Right lobe of liver (tissue), 6 donors: Measurements from ENCODE around the gene SPAG16. TPM values are rescaled to one million over a fixed set of nuclear protein-coding genes. Genes with fewer than 3 reads are reported as not detected.
"Not testable (repeated sequence)": the region's sequence is repeated elsewhere in the genome, so short reads cannot be mapped to it uniquely, and the experiment has no call there.

ENCODE experiments used
- ATAC-seq, 4 donors: fragments of 200-7000 bp; cut with Tn5 transposase; one replicate each; pipeline ENCODE4 v1.9.1; 2020; ENCODE audit warnings: mild to moderate bottlenecking in 4 of 4, moderate library complexity in 4 of 4
- DNase-seq, 3 donors: peaks; one replicate each; pipeline ENCODE4 v3.0.0-alpha.2; 2020
- H3K27ac ChIP-seq, 3 donors: fragments of 200-600 bp; one replicate each; pipeline ENCODE4 v1.8.0; 2022
- H3K27me3 ChIP-seq, 2 donors: fragments of 200-600 bp; one replicate each; pipeline ENCODE4 v1.8.0; 2022
- H3K36me3 ChIP-seq, 4 donors: fragments of 200-600 bp; sonication (generic) in 1 of 4; one replicate each; pipeline versions ENCODE4 v1.5.1 to v1.8.0; 2017 to 2022; ENCODE audit warnings: control low read depth in 1 of 4
- H3K4me1 ChIP-seq, 4 donors: fragments of 200-600 bp; sonication (generic) in 1 of 4; one replicate each; pipeline versions ENCODE4 v1.5.1 to v1.8.0; 2017 to 2022; ENCODE audit warnings: control low read depth in 1 of 4
- H3K4me3 ChIP-seq, 3 donors: fragments of 200-600 bp; one replicate each; pipeline ENCODE4 v1.8.0; 2022
- H3K9me3 ChIP-seq, 4 donors: fragments of 200-600 bp; sonication (generic) in 1 of 4; one replicate each; pipeline versions ENCODE4 v1.5.1 to v1.8.0; 2017 to 2022; ENCODE audit warnings: control low read depth in 1 of 4
- CTCF ChIP-seq, 4 donors: fragments of 200-600 bp in 3 of 4; fragments of 450-650 bp in 1 of 4; IDR thresholded peaks; one replicate each; pipeline versions ENCODE4 v1.5.1 to v1.8.0; 2016 to 2022; ENCODE audit warnings: antibody characterized with exemption in 4 of 4, mild to moderate bottlenecking in 2 of 4
- POLR2A ChIP-seq: fragments of 450-650 bp; IDR thresholded peaks from one replicate; pipeline ENCODE4 v1.6.1; 2017; ENCODE audit warnings: antibody characterized with exemption, mild to moderate bottlenecking
- WGBS: methylation state at CpG from one replicate; pipeline ENCODE4 v1.1.6; 2018; ENCODE audit warnings: low coverage, low lambda C conversion rate; ENCODE audit not compliant: insufficient coverage; ENCODE audit errors: missing lambda C conversion rate; 5-methylcytosine and 5-hydroxymethylcytosine counted together
- intact Hi-C, 2 donors: fragments of 100-400 bp; cut with DNase I; formaldehyde crosslinking; loops; one replicate each; pipeline versions ENCODE4 v1.11.2 to v1.14.1; 2022
- total RNA-seq, 6 experiments: library from RNA; depleted of rRNA in 2 of 6; stranded (reverse); fragments of >200 nt in 2 of 6; fragmentation: NEBNext Ultra II Directional in 3 of 6; extraction: Animal tissue kit (Norgen Biotek cat#: 25700) in 3 of 6; gene quantifications; one replicate each; pipeline versions ENCODE4 v1.1.0 to v1.2.4, GENCODE V29; 2016 to 2023
- donor health status: DM: no; HTN: yes; CAD: no.
- donor health status: DM: no; HTN: no; CAD: no.
- donor health status: DM: no; HTN: no; CAD: no.
- donor health status: DM: no; HTN: yes; CAD: no.
- donor health status: DM: no; HTN: yes; CAD: no.

Gene SPAG16
- total RNA-seq, 6 experiments from 2014 or later: 7.2 to 15.3 (median 9.0) TPM

DNA sequence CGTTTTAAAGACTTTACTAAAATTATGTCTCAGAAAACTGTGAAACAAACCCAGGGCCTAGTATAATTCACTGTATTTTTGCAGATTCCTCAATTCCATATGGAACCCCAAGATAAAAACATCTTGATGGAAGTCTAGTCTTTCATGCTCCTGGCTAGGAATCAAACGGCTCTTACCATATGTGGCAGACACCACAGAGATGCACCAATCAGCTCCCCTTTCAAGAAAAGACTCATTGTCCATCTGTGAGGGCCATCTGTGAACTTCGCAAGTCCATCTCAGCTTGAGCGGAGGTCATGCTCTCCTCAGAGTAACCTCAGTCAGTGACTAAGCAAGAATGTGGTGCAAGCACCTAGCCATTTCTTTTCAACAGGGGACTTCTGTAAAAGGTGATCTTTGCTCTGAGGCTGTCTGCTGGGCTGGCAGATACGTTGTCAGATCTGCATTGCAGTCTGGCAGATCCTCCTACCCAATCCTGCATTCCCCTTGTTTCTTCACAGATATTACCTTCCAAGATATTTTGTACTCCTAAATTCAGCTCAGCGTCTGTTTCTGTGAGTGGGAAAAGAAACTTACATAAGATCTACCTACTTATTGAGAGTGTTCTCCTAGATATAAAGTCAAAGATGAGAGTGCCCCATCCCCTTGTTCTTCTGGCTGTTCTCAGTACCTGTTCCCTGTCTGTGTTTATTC, 419.3 kb downstream of the SPAG16 start:
- no peak overlapping the region for H3K4me3 ChIP-seq
- H3K9me3 ChIP-seq: no peaks in the 10 kb centered on the region
- H3K27ac ChIP-seq: no peak overlapping the region
- H3K36me3 ChIP-seq: no peaks in the 10 kb centered on the region
- DNase-seq (no peak), ATAC-seq (no peak)
- intact Hi-C loops: no loop called here
- TF ChIP-seq POLR2A (no peak), CTCF (IDR thresholded peaks at IDR 0.05) (no peak)
- H3K4me1 ChIP-seq: no peaks in the 10 kb centered on the region
- 53% methylated on average over 5 of the region's 6 CpGs for WGBS
- no peaks in the 10 kb centered on the region for H3K27me3 ChIP-seq

- Histone ChIP-seq H3K4me3 (no peak overlapping the region), H3K4me1 (no peaks in the 10 kb centered on the region), H3K27ac (no peak overlapping the region), H3K9me3 (no peaks in the 10 kb centered on the region), H3K27me3 (no peaks in the 10 kb centered on the region), H3K36me3 (no peaks in the 10 kb centered on the region)
- 76% methylated on average over 6 of the region's 6 CpGs for WGBS
- intact Hi-C loops: no loop called here
- ATAC-seq (no peak), DNase-seq (no peak)
- TF ChIP-seq CTCF (IDR thresholded peaks at IDR 0.05) (no peak), POLR2A (no peak)
Measured at GRCh38 chr2:213710164-213710563, 425.9 kb downstream of the SPAG16 start.

- not testable (repeated sequence) for H3K36me3 ChIP-seq
- 90% methylated on average over 4 of the region's 16 CpGs for WGBS
Measured at GRCh38 chr2:213718411-213718810, 434.1 kb downstream of the SPAG16 start.

DNA sequence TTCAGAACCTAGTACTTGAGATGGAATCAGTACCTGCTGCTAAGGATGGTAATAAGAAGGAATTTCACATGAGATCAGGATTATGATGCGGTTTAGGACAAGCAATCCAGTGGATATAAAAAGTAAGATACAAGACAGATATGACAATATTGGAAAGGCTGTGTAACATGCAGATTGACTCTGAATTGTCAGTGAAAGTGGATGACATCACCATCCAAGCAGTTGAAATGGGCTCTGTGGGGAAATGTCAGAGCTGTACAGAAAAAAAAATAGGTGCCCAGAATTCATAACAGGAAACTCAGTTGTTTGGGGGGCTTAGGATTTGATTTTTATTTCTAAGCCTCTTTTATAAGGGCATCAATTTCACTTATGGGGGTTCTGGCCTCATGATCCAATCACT, 438.3 kb downstream of the SPAG16 start:
- Histone ChIP-seq H3K27ac (no peak overlapping the region), H3K4me3 (no peak overlapping the region), H3K36me3 (no peaks in the 10 kb centered on the region), H3K27me3 (no peaks in the 10 kb centered on the region), H3K4me1 (no peaks in the 10 kb centered on the region), H3K9me3 (no peaks in the 10 kb centered on the region)
- 100% methylated on average over 1 of the region's 1 CpG for WGBS
- intact Hi-C loops: loop anchor here in 1 of 2 donors (5.0 kb wide), 1 partner anchor 270 kb away; no protein-coding TSS in a partner anchor
- TF ChIP-seq POLR2A (no peak), CTCF (IDR thresholded peaks at IDR 0.05) (no peak)
- ATAC-seq (no peak), DNase-seq (no peak)

More at GRCh38 chr2:213718411-213718810, 434.1 kb downstream of the SPAG16 start:
- H3K27me3 ChIP-seq, DNase-seq, H3K9me3 ChIP-seq, H3K4me3 ChIP-seq, H3K4me1 ChIP-seq, ATAC-seq, H3K27ac ChIP-seq, intact Hi-C loops: not testable (repeated sequence)

DNA sequence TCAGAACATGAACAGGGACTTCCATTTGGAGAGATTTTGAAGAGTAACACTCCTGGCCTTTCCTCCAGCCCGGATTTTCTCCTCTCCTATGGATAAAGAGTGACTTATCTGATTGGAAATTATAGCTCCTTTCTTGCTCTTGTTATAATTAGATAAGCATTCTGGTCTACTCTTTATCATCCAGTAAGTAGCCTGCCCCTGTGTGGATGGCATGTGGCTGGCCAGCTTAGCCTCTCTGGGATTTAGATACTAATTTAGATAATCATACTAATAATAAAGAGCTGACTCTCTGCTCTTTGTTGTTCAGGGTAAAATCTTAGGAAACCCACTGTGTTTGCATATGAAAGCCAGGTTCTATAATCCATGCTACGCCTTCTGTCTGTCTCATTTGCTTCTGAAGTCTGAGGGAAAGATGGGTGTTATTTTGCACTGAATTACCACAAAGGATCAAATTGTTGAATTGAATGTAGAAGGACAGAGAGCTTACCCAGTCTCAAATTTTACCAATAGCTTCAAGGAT, 438.8 kb downstream of the SPAG16 start:
- DNase-seq: no peak
- no peaks in the 10 kb centered on the region for H3K36me3 ChIP-seq
- H3K27ac ChIP-seq: no peak overlapping the region
- no peaks in the 10 kb centered on the region for H3K4me1 ChIP-seq
- ATAC-seq: no peak
- 50% methylated on average over 2 of the region's 2 CpGs for WGBS
- H3K27me3 ChIP-seq: no peaks in the 10 kb centered on the region
- TF ChIP-seq POLR2A (no peak), CTCF (IDR thresholded peaks at IDR 0.05) (no peak)
- H3K9me3 ChIP-seq: no peaks in the 10 kb centered on the region
- no peak overlapping the region for H3K4me3 ChIP-seq
- intact Hi-C loops: loop anchor here in 1 of 2 donors (5.0 kb wide), 1 partner anchor 271 kb away; no protein-coding TSS in a partner anchor
